ENCODE data around the gene MED23. TPM values are rescaled to one million over a fixed set of nuclear protein-coding genes. Genes with fewer than 3 reads are reported as not detected.

The MED23 gene
- total and polyA plus RNA-seq, 9 of the 15 experiments (the other 6 are each of a cell fraction or from before 2014, with no cell fraction given), result 13.7 to 61.2 (median 27.2) TPM

GRCh38 chr6:131646249-131646670 lies 18.2 kb upstream of the MED23 start (continued):
- no peak for TF ChIP-seq HMGN3 (IDR thresholded peaks at IDR 0.05; ENCODE audit: borderline replicate concordance, extremely low read depth, insufficient read length, low read depth, low read length)
- TF ChIP-seq BRD9 (IDR thresholded peaks at IDR 0.05; ENCODE audit: low read depth, partially characterized antibody), result peak; percentile 82
- TF ChIP-seq NKRF (IDR thresholded peaks at IDR 0.05; ENCODE audit: borderline replicate concordance), result no peak
- TF ChIP-seq ARID3B (CRISPR knock-in tag; IDR thresholded peaks at IDR 0.05; ENCODE audit: borderline replicate concordance), result no peak
- no peak for TF ChIP-seq ZNF232 (CRISPR knock-in tag; IDR thresholded peaks at IDR 0.05)
- peak; percentile 68 for TF ChIP-seq CREM (IDR thresholded peaks at IDR 0.05; ENCODE audit: low read depth)
- no peak for TF ChIP-seq STAG1 (CRISPR knock-in tag; IDR thresholded peaks at IDR 0.05; ENCODE audit: borderline replicate concordance)
- no peak for TF ChIP-seq PHB (CRISPR knock-in tag; IDR thresholded peaks at IDR 0.05)
- TF ChIP-seq ZNF778 (CRISPR knock-in tag; IDR thresholded peaks at IDR 0.05), result no peak
- peak; percentile 88 for TF ChIP-seq MTA2 (IDR thresholded peaks at IDR 0.05; ENCODE audit: low read depth)
- TF ChIP-seq THAP7 (CRISPR knock-in tag; IDR thresholded peaks at IDR 0.05), result no peak
- TF ChIP-seq NFRKB (IDR thresholded peaks at IDR 0.05; ENCODE audit: low read depth), result peak; percentile 55
- TF ChIP-seq ZNF165 (CRISPR knock-in tag; IDR thresholded peaks at IDR 0.05; ENCODE audit: borderline replicate concordance), result no peak
- no peak for TF ChIP-seq MTA1 (IDR thresholded peaks at IDR 0.05; ENCODE audit: borderline replicate concordance)
- TF ChIP-seq ZC3H8 (IDR thresholded peaks at IDR 0.05), result peak; percentile 76; the same call in 1 of the 2 replicates
- no peak for TF ChIP-seq CTCFL (IDR thresholded peaks at IDR 0.05; ENCODE audit: borderline replicate concordance, insufficient read depth, low read depth, low read length, poor library complexity, severe bottlenecking)
- TF ChIP-seq ADNP (tag; IDR thresholded peaks at IDR 0.05), result no peak
- no peak for TF ChIP-seq ZNF561 (CRISPR knock-in tag; conservative IDR thresholded peaks at IDR 0.05)
- no peak for TF ChIP-seq RBM25 (IDR thresholded peaks at IDR 0.05; ENCODE audit: low read depth, low read length, severe bottlenecking)
- peak; percentile 91 for TF ChIP-seq SMARCA4 (IDR thresholded peaks at IDR 0.05)
- no peak for TF ChIP-seq NR1H2 (CRISPR knock-in tag; IDR thresholded peaks at IDR 0.05)
- TF ChIP-seq SNRNP70 (optimal IDR thresholded peaks at IDR 0.05; ENCODE audit: low read depth, low read length), result no peak
- peak; percentile 55; the same call in 1 of the 2 replicates for TF ChIP-seq POLR2A (conservative IDR thresholded peaks at IDR 0.05)
- TF ChIP-seq MEIS2 (IDR thresholded peaks at IDR 0.05; ENCODE audit: partially characterized antibody), result peak; percentile 83
- TF ChIP-seq NR2C1 (IDR thresholded peaks at IDR 0.05), result no peak
- TF ChIP-seq NR2C1 (tag; IDR thresholded peaks at IDR 0.05), result no peak
